Ovary (tissue), 9 donors: Measurements from ENCODE around the gene SOX5. TPM values are rescaled to one million over a fixed set of nuclear protein-coding genes. Genes with fewer than 3 reads are reported as not detected.
"Not testable (repeated sequence)": the region's sequence is repeated elsewhere in the genome, so short reads cannot be mapped to it uniquely, and the experiment has no call there.

Experiments
- DNase-seq, 5 donors: peaks; one replicate each; pipeline ENCODE4 v3.0.0-alpha.2; 2019 to 2020
- H3K27ac ChIP-seq, 2 donors: fragments of 200-600 bp; one replicate each; pipeline versions ENCODE4 v1.5.1 to v1.8.0; 2019 to 2022
- H3K27me3 ChIP-seq: fragments of 200-600 bp; one replicate; pipeline ENCODE4 v1.8.0; 2022
- H3K36me3 ChIP-seq: fragments of 200-600 bp; sonication (generic); one replicate; pipeline ENCODE4 v1.5.1; 2019
- H3K4me1 ChIP-seq: one replicate; pipeline ENCODE4 v1.8.1; 2013; ENCODE audit warnings: mild to moderate bottlenecking, moderate library complexity; ENCODE audit not compliant: insufficient read depth
- H3K4me3 ChIP-seq: fragments of 200-600 bp; sonication (generic); one replicate; pipeline ENCODE4 v1.5.1; 2017
- H3K9me3 ChIP-seq, 2 donors: fragments of 200-600 bp in 1 of 2; sonication (generic) in 1 of 2; one replicate each; pipeline versions ENCODE4 v1.5.1 to v1.8.1; 2013 to 2019; ENCODE audit warnings: mild to moderate bottlenecking in 1 of 2, moderate library complexity in 1 of 2
- EP300 ChIP-seq: sonication (generic); formaldehyde crosslinking; IDR thresholded peaks from one replicate; pipeline ENCODE4 v1.6.1; 2017; ENCODE audit warnings: antibody characterized with exemption
- POLR2A ChIP-seq: fragments of 450-650 bp; IDR thresholded peaks from one replicate; pipeline ENCODE4 v1.6.1; 2017; ENCODE audit warnings: antibody characterized with exemption, mild to moderate bottlenecking, moderate library complexity
- WGBS, 3 donors: extraction: QIAGEN DNeasy Blood & Tissue Kit in 1 of 3; methylation state at CpG; one replicate each; pipeline versions ENCODE4 v1.1.5 to v1.1.7; 2013 to 2017; 5-methylcytosine and 5-hydroxymethylcytosine counted together
- intact Hi-C, 4 donors: fragments of 100-400 bp; cut with DNase I; formaldehyde crosslinking; loops; one replicate each; pipeline versions ENCODE4 v1.11.0 to v1.15.1; 2022 to 2023
- polyA plus RNA-seq, 2 donors: library from polyadenylated mRNA; stranded (reverse); fragments of 200-250 nt in 1 of 2; fragments of 350-450 nt in 1 of 2; fragmentation: Illumina TruSeq in 1 of 2; extraction: RNeasy Lipid Tissue Mini Kit (QIAGEN cat#74804) in 1 of 2; gene quantifications; one replicate each; pipeline ENCODE4 v1.2.3, GENCODE V29; 2013 to 2014
- total RNA-seq, 7 donors: library from RNA; depleted of rRNA in 2 of 7; stranded (reverse); fragments of >200 nt in 2 of 7; fragmentation: NEBNext Ultra II Directional in 3 of 7; extraction: Animal tissue kit (Norgen Biotek cat#: 25700) in 3 of 7; gene quantifications; one replicate each; pipeline versions ENCODE4 v1.1.0 to v1.2.4, GENCODE V29; 2016 to 2023
- TF ChIP-seq, protein P1 (sequence below), 3 donors: fragments of 450-650 bp in 2 of 3; fragments of 200-600 bp in 1 of 3; IDR thresholded peaks; one replicate each; pipeline versions ENCODE4 v1.5.1 to v1.8.0; 2016 to 2022; ENCODE audit warnings: antibody characterized with exemption in 3 of 3, mild to moderate bottlenecking in 1 of 3
- donor health status: DM: no; HTN: no; CAD: no; lungs with moderate emphysema.
- donor health status: DM: no; HTN: no; CAD: no.
- donor health status: Bipolar disorder and iron deficiency.
- donor health status: DM: yes; HTN: yes; CAD: no.
- donor health status: DM: no; HTN: no; CAD: no.
- donor health status: DM: yes; HTN: yes; CAD: no.

Gene SOX5
- total and polyA plus RNA-seq, 9 donors: 5.7 to 33.7 (median 21.4) TPM

DNA sequence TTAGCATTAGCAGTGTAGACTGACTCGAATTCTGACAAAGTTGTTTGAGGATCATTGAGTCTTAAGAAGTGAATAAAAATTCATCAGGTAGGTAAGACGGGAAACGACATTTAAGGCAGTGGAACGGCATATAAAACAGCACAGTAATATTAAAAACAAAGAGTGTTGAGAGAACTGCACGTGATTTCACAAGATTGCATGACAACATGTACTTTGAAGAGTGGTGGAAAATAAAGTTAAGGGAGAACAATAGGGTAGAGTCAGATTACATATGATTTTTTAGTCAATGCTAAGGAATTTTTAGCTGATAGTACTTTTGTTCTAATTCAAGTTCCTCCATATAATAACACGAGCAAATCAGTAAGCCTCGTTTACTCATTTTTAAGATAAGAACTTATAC, 115.4 kb downstream of the SOX5 start:
- intact Hi-C loops: no loop called here
- DNase-seq: no peak
- 77 to 79% (median 79%) methylated on average over 7 of the region's 7 CpGs for WGBS, 3 donors
- no peaks in the 10 kb centered on the region for H3K9me3 ChIP-seq
- H3K27ac ChIP-seq: no peak overlapping the region
- no peaks in the 10 kb centered on the region for H3K4me1 ChIP-seq
- H3K4me3 ChIP-seq: no peak overlapping the region
- H3K36me3 ChIP-seq: no peaks in the 10 kb centered on the region
- no peaks in the 10 kb centered on the region for H3K27me3 ChIP-seq
- TF ChIP-seq, protein P1, sequence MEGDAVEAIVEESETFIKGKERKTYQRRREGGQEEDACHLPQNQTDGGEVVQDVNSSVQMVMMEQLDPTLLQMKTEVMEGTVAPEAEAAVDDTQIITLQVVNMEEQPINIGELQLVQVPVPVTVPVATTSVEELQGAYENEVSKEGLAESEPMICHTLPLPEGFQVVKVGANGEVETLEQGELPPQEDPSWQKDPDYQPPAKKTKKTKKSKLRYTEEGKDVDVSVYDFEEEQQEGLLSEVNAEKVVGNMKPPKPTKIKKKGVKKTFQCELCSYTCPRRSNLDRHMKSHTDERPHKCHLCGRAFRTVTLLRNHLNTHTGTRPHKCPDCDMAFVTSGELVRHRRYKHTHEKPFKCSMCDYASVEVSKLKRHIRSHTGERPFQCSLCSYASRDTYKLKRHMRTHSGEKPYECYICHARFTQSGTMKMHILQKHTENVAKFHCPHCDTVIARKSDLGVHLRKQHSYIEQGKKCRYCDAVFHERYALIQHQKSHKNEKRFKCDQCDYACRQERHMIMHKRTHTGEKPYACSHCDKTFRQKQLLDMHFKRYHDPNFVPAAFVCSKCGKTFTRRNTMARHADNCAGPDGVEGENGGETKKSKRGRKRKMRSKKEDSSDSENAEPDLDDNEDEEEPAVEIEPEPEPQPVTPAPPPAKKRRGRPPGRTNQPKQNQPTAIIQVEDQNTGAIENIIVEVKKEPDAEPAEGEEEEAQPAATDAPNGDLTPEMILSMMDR (IDR thresholded peaks at IDR 0.05): no peak
- no peak for TF ChIP-seq EP300
- no peak for TF ChIP-seq POLR2A

DNA sequence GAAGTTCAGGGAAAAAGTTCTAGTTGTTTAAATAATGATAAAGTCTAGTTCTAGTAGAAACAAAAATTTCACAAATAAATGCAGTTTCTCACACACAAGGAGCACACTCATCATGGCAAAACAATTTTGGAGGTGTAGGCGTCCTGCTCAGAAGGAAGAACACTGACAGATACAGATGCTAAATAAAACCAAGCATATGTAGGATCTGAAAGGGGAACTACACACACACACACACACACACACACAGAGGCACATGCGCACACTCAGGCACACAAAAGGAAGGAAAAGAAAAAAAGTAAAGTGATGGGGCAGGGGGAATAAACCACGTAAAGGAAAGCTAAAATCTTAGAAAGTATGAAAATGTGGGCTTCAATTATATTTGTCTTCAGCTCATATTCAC, 117.7 kb downstream of the SOX5 start:
- intact Hi-C loops: no loop called here
- DNase-seq: no peak

DNA sequence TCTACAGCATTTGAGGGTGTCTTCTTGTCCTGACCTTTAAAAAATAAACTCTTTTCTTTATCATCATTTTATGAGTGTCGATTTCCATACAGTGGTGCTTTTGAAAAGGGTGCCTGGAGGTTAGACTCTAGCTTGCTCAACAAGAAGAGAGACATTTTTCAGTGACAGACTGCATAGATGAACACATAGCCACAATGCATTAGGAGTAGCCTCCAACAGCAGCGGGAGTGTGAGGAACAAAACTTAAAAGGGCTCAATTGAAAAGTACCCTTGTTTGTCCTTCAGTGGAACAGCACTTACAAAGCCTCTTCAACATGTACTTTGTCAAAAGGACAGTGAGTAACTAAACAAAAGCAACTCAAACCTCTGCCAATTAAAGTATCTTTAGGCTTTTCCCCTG, 119.3 kb downstream of the SOX5 start:
- H3K27ac ChIP-seq: no peak overlapping the region
- intact Hi-C loops: no loop called here
- WGBS, 3 donors: 80 to 85% (median 80%) methylated on average over 2 of the region's 2 CpGs
- H3K4me3 ChIP-seq: no peak overlapping the region
- no peaks in the 10 kb centered on the region for H3K4me1 ChIP-seq
- H3K27me3 ChIP-seq: no peaks in the 10 kb centered on the region
- TF ChIP-seq EP300: no peak
- TF ChIP-seq POLR2A: no peak
- TF ChIP-seq, protein P1 (IDR thresholded peaks at IDR 0.05): no peak
- H3K36me3 ChIP-seq: no peaks in the 10 kb centered on the region
- no peaks in the 10 kb centered on the region for H3K9me3 ChIP-seq
- DNase-seq: no peak

More for the DNA sequence above, 117.7 kb downstream of the SOX5 start:
- no peak overlapping the region for H3K27ac ChIP-seq
- no peaks in the 10 kb centered on the region for H3K36me3 ChIP-seq
- no peaks in the 10 kb centered on the region for H3K9me3 ChIP-seq
- H3K4me1 ChIP-seq: no peaks in the 10 kb centered on the region
- WGBS, 3 donors: 82 to 97% (median 90%) methylated on average over 3 of the region's 3 CpGs
- TF ChIP-seq, protein P1 (IDR thresholded peaks at IDR 0.05): no peak
- no peak overlapping the region for H3K4me3 ChIP-seq
- no peaks in the 10 kb centered on the region for H3K27me3 ChIP-seq

DNA sequence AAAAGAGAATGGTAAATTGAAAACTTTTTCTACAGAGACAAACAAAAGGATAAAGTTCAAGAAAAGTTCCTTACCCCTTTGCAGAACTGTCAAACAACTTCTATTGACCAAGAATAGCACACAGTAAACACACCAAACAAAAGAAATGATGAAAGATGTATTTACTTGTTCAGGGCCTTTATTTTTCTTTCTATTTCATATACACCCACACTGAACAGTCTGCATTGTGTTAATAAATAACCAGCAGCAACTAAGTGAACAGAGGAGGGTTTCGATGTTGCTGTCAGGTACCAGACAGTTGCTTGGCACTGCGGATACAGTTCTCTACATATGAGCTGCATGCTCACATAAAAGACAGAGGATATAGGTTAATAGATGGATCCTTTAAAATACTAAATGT, 122.1 kb downstream of the SOX5 start:
- intact Hi-C loops: no loop called here
- Histone ChIP-seq H3K9me3 (no peaks in the 10 kb centered on the region), H3K4me3 (no peak overlapping the region), H3K27me3 (no peaks in the 10 kb centered on the region), H3K27ac (no peak overlapping the region), H3K36me3 (no peaks in the 10 kb centered on the region), H3K4me1 (no peaks in the 10 kb centered on the region)
- TF ChIP-seq EP300 (no peak), POLR2A (no peak)
- TF ChIP-seq, protein P1 (IDR thresholded peaks at IDR 0.05): no peak
- no peak for DNase-seq
- WGBS, 3 donors: 85 to 90% (median 87%) methylated on average over 2 of the region's 2 CpGs

DNA sequence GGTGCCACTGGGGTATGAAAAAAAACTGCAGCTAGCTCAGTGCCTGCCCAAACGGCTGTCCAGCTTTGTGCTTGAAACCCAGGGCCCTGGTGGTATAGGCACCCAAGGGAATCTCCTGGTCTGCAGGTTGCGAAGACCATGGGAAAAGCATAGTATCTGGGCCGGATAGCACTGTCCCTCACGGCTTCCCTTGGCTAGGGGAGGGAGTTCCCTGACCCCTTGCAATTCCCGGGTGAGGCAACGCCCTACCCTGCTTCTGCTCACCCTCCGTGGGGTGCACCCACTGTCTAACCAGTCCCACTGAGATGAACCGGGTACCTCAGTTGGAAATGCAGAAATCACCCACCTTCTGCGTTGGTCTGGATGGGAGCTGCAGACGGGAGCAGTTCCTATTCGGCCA, 124.3 kb downstream of the SOX5 start:
- H3K9me3 ChIP-seq, intact Hi-C loops, H3K27ac ChIP-seq, H3K27me3 ChIP-seq, H3K36me3 ChIP-seq, H3K4me3 ChIP-seq, DNase-seq, H3K4me1 ChIP-seq: not testable (repeated sequence)
- WGBS, 3 donors: 92 to 96% (median 94%) methylated on average over 11 of the region's 11 CpGs
